ENCODE data around the gene SPOCK1. TPM values are rescaled to one million over a fixed set of nuclear protein-coding genes. Genes with fewer than 3 reads are reported as not detected.
A peak's percentile ranks its signal among the peaks of the same experiment; 100 is the strongest.

The SPOCK1 gene
- polyA plus RNA-seq, 2 of the 4 experiments (the other 2 are of a cell fraction), result 28.9 to 40.8 TPM

DNA sequence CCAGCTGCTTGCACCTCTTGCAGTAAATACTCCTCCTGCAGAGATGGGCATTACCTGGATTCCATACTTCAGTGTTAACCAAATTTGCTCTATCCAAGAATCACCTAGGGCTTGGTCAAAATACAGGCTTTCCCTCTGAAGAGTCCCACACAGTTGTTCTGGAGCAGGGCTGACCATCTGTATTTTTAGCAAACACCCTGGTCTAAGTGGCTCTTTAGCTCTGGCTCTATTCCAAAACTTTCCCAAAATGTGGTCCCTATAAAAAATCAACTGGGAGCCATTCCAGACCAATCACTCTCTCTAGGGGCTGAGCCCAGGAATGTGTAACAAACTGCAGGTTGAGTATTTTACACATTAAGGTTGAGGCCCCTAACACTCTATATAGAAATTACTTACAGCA, 153.7 kb downstream of the SPOCK1 start:
- no peak for FAIRE-seq
- no peak for DNase-seq (ENCODE audit: low read depth in 1 of 2, low spot score in 1 of 2)
- ChIA-PET POLR2A (no interaction called here), CTCF (interaction anchor here (0.6 to 6.3 kb wide), 24 partner anchors 8 to 503 kb away, joined by 3 to 41 read pairs (median 4); partner anchors contain the start of gene SPOCK1)
- Histone ChIP-seq H3K9me3 (no peaks in the 10 kb centered on the region), H3K27ac (no peak overlapping the region), H3K4me3 (no peak overlapping the region), H3K4me2 (no peak overlapping the region), H3K4me1 (no peaks in the 10 kb centered on the region)
- ATAC-seq, result no peak
- TF ChIP-seq RFX5 (IDR thresholded peaks at IDR 0.05) (no peak), TP53 (CRISPR knock-in tag; IDR thresholded peaks at IDR 0.05) (no peak), HDAC2 (IDR thresholded peaks at IDR 0.05) (no peak), JUN (IDR thresholded peaks at IDR 0.05) (no peak), MAX (IDR thresholded peaks at IDR 0.05) (no peak), NPAS2 (CRISPR knock-in tag; IDR thresholded peaks at IDR 0.05; ENCODE audit: borderline replicate concordance) (no peak), ZSCAN20 (CRISPR knock-in tag; IDR thresholded peaks at IDR 0.05) (no peak), RCOR1 (IDR thresholded peaks at IDR 0.05; ENCODE audit: low read depth, low read length) (no peak), BHLHE40 (IDR thresholded peaks at IDR 0.05; ENCODE audit: low read depth, low read length) (no peak), RNF2 (IDR thresholded peaks at IDR 0.05; ENCODE audit: borderline replicate concordance, low read depth) (no peak), EHF (CRISPR knock-in tag; IDR thresholded peaks at IDR 0.05) (no peak)
- TF ChIP-seq, protein P1, sequence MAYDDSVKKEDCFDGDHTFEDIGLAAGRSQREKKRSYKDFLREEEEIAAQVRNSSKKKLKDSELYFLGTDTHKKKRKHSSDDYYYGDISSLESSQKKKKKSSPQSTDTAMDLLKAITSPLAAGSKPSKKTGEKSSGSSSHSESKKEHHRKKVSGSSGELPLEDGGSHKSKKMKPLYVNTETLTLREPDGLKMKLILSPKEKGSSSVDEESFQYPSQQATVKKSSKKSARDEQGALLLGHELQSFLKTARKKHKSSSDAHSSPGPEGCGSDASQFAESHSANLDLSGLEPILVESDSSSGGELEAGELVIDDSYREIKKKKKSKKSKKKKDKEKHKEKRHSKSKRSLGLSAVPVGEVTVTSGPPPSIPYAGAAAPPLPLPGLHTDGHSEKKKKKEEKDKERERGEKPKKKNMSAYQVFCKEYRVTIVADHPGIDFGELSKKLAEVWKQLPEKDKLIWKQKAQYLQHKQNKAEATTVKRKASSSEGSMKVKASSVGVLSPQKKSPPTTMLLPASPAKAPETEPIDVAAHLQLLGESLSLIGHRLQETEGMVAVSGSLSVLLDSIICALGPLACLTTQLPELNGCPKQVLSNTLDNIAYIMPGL (CRISPR knock-in tag; IDR thresholded peaks at IDR 0.05; ENCODE audit: borderline replicate concordance), result no peak
- TF ChIP-seq, protein P2, sequence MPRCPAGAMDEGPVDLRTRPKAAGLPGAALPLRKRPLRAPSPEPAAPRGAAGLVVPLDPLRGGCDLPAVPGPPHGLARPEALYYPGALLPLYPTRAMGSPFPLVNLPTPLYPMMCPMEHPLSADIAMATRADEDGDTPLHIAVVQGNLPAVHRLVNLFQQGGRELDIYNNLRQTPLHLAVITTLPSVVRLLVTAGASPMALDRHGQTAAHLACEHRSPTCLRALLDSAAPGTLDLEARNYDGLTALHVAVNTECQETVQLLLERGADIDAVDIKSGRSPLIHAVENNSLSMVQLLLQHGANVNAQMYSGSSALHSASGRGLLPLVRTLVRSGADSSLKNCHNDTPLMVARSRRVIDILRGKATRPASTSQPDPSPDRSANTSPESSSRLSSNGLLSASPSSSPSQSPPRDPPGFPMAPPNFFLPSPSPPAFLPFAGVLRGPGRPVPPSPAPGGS (IDR thresholded peaks at IDR 0.05), result no peak

GRCh38 chr5:137344723-137345322, 154.3 kb downstream of the SPOCK1 start:
- TF ChIP-seq PHF8 (IDR thresholded peaks at IDR 0.05; ENCODE audit: borderline replicate concordance, low read depth) (no peak), MAFK (IDR thresholded peaks at IDR 0.05; ENCODE audit: partially characterized antibody) (peak; percentile 8), KDM1A (IDR thresholded peaks at IDR 0.05; ENCODE audit: low read depth) (no peak), RAD21 (conservative IDR thresholded peaks at IDR 0.05 in 1 of 2, IDR thresholded peaks at IDR 0.05 in 1 of 2) (peak; percentile 65 to 82), ZNF302 (CRISPR knock-in tag; IDR thresholded peaks at IDR 0.05) (no peak), HES2 (IDR thresholded peaks at IDR 0.05) (no peak), SMC3 (IDR thresholded peaks at IDR 0.05) (peak; percentile 83)
- TF ChIP-seq, protein P3, sequence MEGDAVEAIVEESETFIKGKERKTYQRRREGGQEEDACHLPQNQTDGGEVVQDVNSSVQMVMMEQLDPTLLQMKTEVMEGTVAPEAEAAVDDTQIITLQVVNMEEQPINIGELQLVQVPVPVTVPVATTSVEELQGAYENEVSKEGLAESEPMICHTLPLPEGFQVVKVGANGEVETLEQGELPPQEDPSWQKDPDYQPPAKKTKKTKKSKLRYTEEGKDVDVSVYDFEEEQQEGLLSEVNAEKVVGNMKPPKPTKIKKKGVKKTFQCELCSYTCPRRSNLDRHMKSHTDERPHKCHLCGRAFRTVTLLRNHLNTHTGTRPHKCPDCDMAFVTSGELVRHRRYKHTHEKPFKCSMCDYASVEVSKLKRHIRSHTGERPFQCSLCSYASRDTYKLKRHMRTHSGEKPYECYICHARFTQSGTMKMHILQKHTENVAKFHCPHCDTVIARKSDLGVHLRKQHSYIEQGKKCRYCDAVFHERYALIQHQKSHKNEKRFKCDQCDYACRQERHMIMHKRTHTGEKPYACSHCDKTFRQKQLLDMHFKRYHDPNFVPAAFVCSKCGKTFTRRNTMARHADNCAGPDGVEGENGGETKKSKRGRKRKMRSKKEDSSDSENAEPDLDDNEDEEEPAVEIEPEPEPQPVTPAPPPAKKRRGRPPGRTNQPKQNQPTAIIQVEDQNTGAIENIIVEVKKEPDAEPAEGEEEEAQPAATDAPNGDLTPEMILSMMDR (IDR thresholded peaks at IDR 0.05), result peak; percentile 72
- no peak overlapping the region for H3K4me2 ChIP-seq
- no peaks in the 10 kb centered on the region for H3K4me1 ChIP-seq
- WGBS (ENCODE audit: missing lambda C conversion rate), result 7% methylated on average over 6 of the region's 6 CpGs
- ChIA-PET POLR2A (no interaction called here), CTCF (interaction anchor here (0.6 to 6.3 kb wide), 27 partner anchors 8 to 542 kb away, joined by 3 to 41 read pairs (median 4); partner anchors contain the start of gene SPOCK1)
- ATAC-seq (peak in 1 of 2 experiments; percentile 73; a peak in 4 of 6 replicates), DNase-seq (ENCODE audit: low read depth in 1 of 2, low spot score in 1 of 2) (peak; percentile 18 to 60), FAIRE-seq (no peak)
- H3K4me3 ChIP-seq, result no peak overlapping the region
- no peak overlapping the region for H3K27ac ChIP-seq
- no peaks in the 10 kb centered on the region for H3K9me3 ChIP-seq
